CD4-positive, alpha-beta T cell treated with Interleukin-10 for 1 hour (primary cell): ENCODE results near the gene TEAD1.

ENCODE experiments used
- DNase-seq: peaks from one replicate; pipeline ENCODE4 v3.0.0-alpha.2; 2020

The TEAD1 gene

DNA sequence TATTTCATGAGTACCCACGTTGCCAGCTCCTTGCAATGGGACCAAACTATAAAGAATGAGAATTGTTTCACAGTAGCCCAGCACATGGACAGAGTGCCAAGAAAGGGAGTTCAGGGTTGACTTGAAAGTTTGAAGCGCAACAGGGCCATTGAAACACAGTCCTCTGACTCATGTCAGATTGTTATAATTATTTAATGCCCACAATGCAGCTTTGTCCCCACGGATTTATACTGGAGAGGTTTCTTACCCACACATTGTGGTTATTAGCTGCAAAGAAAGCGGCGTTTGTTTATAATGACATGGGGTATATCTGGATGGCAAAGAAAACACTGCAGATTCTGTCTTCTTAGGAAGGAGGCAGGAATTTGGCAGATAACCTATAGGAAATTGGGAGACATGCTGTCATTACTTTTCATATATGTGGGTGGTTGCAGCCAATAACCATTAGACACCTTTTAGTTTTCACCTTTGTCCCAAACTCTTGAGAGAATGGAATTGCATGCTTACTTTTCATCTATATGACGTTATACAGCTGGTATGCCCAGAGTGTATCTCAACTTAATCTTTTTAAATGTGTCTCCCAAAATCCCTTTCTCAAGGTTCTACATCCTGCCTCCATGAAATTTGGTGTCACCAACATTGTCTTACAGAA is 143.6 kb downstream of the TEAD1 start:
- DNase-seq: no peak

GRCh38 chr11:12818333-12819015 is 144.3 kb downstream of the TEAD1 start:
- DNase-seq: no peak

GRCh38 chr11:12822392-12823022 is 148.3 kb downstream of the TEAD1 start:
- no peak for DNase-seq

DNA sequence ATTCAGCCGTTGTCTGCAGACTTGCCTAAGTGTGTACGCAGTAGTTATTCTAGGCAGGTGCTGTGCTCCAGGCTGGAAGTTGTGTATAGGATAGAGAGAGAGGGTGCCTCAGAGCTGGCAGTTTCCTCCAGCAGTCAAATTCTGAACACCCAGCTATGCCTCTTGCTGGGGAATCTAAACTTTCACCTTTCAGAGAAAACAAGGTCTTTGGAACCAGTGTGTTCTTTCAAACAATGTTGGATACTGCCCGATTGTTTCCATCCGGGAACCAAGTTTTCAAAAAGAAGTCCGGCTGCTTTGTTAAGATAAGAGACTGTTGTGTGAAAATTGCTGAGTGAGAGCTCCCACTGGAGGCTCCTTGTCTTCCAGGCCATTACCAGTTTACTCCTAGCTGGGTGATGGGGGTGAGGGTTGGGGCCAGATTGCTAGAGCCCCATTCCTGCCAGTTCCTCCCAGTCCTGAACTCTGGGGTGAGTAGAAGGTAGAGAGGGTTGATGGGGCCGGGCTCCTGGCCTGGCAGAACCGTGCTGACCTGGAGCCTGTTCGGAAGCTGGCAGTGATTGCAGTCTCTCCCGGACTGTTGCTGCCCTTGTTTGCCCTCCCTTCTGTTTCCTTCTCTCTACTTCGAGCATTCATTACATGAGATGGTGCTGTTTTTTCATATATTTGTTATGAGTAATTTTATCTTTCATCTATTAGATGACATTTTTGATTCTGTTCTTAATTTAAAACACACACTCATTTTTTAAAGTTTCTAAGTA is 150.2 kb downstream of the TEAD1 start:
- DNase-seq: no peak

DNA sequence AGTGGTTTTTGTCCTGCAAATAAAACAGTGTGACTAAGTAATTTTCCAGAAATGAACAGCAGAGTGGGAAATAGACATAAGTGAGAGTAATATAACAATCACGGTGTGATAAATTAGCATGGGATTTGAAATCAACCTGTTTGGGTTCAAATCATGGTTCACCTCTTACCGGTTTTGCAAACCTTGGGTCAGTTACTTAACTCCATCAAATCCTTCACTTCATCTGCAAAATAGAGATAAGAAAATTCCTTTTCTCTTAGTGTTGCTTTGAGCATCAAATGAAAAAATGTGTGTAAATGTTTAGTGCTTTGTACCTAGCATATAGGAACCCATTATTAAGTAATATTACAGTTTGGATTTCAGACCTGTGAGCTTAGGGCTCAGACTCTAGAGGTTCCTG is 152.2 kb downstream of the TEAD1 start:
- DNase-seq: no peak

DNA sequence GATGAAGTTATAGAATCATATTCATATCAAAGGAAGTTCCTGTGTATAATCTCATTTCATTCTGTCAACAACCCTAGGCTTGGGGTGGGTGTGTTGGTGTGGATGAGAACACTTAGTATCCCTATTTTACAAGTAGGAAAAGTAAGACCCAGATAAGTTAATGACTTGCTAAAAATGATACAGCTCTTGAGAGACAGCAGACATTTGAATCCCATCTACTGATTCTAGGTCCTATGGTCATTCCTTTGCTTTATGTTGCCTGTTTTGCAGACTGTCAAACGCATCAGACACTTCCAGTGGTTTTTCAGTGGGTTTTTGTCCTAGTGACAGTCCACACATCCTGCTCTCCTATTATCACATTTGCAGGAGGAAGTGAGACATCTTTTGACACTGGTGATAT is 153.1 kb downstream of the TEAD1 start:
- DNase-seq: no peak

DNA sequence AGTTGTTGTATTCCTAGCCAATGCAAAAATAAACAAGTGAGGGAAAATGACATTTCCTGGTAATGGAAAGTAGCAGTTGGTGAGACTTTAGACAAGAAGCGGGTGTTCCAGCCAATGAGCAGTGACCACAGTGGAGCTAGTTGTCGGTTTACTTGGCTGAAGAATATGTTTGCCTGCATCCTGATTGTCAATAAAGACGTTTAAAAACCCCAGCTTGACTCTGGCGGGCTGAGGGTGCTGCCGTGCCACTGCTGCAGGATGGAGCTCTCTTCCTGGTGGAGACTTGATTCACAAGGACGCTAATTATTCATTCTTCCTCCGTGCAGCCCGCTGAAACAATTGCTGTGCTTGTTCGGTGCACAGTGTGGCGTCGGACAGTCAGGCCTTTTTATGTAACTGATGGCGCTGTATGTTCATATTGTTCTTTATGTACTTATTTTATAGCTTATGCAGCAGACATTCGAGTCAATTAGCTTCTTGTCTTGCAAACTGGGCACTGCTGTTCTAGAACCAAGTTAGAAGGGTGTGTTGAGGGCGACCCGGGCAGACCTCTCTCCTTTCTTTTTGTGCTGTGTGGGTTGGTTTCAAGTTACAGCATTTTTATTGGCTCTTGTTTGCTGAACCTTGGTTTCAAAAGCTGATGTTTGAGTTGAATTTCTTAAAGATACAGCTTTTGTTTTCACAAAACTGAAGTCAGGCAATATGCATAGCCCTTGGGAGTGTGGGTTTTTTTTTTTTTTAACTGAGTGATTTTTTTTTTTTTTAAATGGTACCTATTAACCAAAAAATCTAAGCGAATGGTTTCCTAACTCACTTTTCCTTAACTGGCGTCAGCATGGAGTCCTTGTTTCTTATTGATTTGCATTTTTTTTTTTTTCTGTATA is 153.9 kb downstream of the TEAD1 start:
- no peak for DNase-seq

GRCh38 chr11:12829131-12829530 is 154.9 kb downstream of the TEAD1 start:
- DNase-seq: no peak

DNA sequence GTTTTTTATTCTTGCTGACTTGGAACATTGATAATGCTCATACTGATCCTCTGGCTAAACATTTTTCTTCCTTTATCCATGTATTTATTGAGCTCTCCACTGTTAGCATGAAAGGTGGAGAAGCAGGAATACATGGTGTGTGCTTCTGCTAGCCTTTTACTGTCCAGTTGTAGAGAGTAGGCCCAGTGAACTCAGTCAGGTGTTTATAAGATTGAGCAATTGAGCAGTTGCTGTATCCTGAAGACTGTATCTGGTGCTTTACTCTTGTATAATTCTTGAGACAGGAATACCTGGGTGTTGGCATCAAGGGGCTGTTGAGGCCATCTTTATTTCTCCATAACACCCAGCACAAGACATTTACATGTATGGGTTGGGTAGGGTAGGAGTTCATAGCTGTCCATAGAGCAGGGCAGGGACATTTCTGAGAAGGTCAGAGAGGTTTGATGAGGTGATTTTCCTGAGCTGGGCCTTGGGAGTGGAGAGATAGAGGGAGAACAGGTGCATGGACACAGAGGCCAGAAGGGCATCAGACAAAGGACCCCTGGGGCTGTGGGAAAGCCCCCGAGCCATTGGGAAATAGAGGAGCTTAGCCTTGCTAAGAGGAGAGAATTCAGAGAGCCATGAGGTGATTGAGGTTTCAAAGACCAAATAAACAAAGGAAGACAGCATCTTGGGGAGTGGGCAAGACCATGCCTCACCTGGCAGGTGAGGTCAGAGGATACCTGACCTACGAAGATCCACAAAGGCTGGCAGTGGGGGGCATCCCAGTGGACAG is 155.5 kb downstream of the TEAD1 start:
- DNase-seq: no peak

DNA sequence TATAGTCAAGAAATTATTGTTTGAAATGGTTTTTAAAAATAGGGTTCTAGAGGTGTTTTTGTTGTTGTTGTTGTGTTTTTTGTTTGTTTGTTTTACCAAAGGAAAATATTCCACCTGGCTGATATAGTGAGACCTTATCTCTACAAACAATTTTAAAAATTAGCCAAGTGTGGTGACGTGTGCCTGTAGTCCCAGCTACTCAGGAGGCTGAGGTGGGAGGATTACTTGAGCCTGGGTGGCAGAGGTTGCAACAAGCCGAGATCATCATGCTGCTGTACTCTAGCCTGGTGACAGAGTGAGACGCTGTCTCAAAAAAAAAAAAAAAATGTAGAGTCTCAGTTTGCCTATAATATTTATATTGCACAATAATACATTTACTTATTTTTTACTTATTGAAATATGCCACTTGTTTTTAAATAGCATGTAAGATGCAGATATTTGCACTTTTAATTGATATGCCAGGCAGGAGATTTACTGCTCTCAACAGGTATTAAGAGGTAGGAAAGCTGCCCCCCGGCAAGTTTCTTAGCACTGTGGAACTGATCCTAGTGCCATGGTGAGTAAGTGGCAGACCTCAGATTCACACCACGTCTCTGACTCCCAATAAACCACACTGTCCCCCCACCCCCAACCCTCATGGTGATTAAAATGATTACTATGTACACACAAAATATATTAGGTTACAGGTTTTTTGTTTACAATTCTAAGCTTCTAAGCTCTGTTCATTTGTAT is 157.4 kb downstream of the TEAD1 start:
- DNase-seq: no peak

DNA sequence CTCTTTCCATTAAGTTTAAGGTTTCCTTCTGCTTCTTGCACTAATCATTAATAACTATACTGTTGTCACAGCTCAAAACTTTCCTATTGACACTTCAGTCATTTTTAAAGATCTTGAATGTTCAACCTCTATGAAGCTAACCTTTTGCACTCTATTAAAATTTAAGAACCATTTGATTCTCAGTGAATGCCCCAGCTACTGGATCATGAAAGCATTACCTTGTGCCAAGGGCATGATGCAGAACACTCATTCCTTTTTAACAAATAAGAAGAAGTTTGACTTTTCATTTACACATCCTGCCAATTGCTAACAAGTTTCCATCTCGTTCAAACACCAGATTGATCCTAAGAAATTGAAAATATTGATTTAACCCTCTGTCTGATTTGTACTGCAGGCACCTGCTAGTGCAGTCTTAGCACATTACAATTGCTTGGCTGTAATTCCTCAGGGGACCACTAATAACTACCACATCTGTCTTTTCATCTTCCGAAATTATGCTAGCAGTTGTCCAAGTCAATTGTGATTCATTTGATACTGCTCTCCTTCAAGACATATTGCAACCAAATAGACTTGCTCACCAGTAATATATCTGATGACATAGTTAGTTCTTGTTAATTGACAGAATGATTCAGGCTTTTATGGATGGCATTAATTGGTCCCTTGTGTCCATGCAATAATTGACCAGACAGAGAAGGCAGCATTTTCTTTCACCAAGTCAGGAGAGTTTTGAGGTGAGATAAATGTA is 158.4 kb downstream of the TEAD1 start:
- DNase-seq: no peak

DNA sequence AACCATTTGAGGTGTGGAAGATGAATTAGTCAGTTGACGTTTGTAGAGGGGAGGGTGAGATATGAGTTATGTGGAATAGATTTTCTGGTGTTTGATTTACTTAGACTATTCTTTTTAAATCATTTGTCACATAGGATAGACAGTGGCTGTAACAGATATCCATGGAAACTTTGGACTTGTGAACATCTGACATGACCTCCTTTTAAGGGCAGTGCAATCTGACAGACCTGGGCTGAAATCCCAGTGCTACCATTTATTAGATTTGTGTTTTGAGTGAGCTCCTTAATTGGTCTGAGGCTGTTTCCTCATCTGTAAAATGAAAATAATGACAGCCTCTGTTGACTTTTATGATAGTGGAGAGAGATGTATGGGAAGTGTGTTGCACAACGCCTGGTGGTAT is 159.9 kb downstream of the TEAD1 start:
- no peak for DNase-seq

- DNase-seq: no peak
Measured at GRCh38 chr11:12834630-12835029, 160.4 kb downstream of the TEAD1 start.

GRCh38 chr11:12835286-12835685 is 161.1 kb downstream of the TEAD1 start:
- no peak for DNase-seq

GRCh38 chr11:12838463-12839123 is 164.4 kb downstream of the TEAD1 start:
- DNase-seq: no peak

DNA sequence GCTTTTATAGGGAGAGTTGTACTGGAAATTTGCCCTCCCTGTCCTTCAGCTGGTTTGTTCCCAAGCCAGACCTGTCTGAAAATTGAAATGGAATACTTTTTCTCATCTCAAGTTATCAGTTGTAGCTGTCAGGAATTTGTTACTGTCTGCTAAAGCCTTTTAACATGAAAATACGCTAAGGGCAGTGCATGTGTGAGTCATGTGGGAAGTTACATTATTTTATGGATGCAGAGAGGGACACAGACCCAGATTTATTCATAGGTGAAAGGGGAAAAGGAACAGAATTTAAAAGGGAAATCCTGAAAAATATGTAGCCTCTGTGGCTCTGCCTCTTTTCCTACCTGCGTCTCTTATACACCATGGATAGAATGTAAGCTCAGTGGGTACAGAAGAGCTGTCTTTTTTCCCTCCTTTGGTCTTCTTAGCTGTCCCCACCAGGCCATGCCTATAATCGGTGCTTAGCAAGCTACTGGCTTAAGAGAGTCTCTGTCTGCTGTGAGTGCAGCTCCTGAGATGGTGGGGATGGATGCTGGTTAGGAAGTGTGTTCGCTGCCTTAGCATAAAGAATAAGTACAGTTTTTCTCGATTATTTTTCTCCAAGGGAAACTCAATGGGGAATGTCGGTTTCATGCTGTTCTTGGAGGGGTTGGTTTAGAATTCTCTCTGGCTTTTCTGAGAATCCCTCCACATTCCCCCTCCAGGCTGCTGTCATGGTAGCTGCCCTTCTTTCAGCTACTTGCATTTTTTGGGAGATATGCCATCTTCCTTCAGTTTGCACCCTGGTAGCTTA is 166.8 kb downstream of the TEAD1 start:
- DNase-seq: no peak

DNA sequence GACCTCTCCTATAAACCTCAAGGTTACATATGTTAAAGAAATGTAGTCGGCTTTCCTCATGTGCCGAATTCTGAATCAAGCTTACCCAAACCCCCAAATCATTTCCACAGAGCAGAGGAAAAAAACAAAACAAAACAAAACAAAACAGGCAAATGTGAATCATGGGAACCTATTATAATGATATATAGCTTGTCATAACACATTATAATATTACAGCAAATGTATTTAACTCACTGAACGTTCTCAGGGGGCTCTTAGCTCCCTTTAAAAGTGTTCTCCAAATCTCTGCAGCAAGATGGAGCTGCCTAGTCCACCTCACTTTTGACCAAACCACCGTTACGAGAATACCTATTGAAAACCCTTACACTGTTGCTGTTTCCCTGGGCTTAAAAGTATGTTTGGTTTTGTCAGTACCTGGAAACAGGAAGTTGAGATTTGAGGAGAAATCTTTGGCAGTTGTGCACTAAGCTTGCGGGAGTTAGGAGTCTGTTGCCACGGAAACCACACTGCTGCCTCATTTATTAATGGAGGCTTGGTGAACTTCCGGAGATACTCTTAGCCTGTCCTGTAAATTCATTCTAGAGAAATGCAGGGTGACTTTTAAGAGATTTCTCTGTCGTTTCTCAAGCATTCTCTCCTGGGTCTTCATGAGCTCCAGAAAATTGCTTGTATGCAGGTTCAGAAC is 167.9 kb downstream of the TEAD1 start:
- DNase-seq: no peak

GRCh38 chr11:12842933-12843636 is 168.9 kb downstream of the TEAD1 start:
- DNase-seq: no peak
